Transverse colon (tissue), 4 donors: ENCODE results near the gene KMT2C. TPM values are rescaled to one million over a fixed set of nuclear protein-coding genes. Genes with fewer than 3 reads are reported as not detected.

Source experiments
- DNase-seq: peaks from one replicate; pipeline ENCODE4 v3.0.0-alpha.2; 2019
- H3K27ac ChIP-seq, 4 donors: fragments of 200-600 bp; sonication (generic); 2 replicates each; pipeline ENCODE4 v1.5.1; 2016 to 2018; ENCODE audit warnings: inconsistent platforms in 4 of 4
- H3K27me3 ChIP-seq: fragments of 200-600 bp; sonication (generic); 2 replicates; pipeline ENCODE4 v1.5.1; 2017; ENCODE audit warnings: inconsistent platforms
- H3K36me3 ChIP-seq, 4 donors: fragments of 200-600 bp; sonication (generic); 2 replicates each; pipeline ENCODE4 v1.5.1; 2017 to 2019; ENCODE audit warnings: inconsistent platforms in 4 of 4
- H3K4me1 ChIP-seq, 4 donors: fragments of 200-600 bp; sonication (generic); 2 replicates each; pipeline ENCODE4 v1.5.1; 2017 to 2020; ENCODE audit warnings: inconsistent platforms in 4 of 4
- H3K4me3 ChIP-seq, 4 donors: fragments of 200-600 bp; sonication (generic); 1 replicate in 1 of 4; 2 replicates in 3 of 4; pipeline versions ENCODE4 v1.5.1 to v1.6.1; 2017 to 2019; ENCODE audit warnings: inconsistent platforms in 4 of 4
- H3K9me3 ChIP-seq, 2 donors: fragments of 200-600 bp; sonication (generic); 2 replicates each; pipeline ENCODE4 v1.5.1; 2017 to 2019; ENCODE audit warnings: inconsistent platforms in 2 of 2
- EP300 ChIP-seq: sonication (generic); formaldehyde crosslinking; IDR thresholded peaks from one replicate; pipeline ENCODE4 v1.6.1; 2017; ENCODE audit warnings: antibody characterized with exemption, low read depth
- POLR2A ChIP-seq: fragments of 450-650 bp; IDR thresholded peaks from one replicate; pipeline ENCODE4 v1.6.1; 2016; ENCODE audit warnings: antibody characterized with exemption, mild to moderate bottlenecking, moderate library complexity
- POLR2AphosphoS5 ChIP-seq, 3 donors: sonication (generic); formaldehyde crosslinking; IDR thresholded peaks; one replicate each; pipeline ENCODE4 v1.6.1; 2016; ENCODE audit warnings: antibody characterized with exemption in 3 of 3
- WGBS, 2 donors: methylation state at CpG; one replicate each; pipeline ENCODE4 v1.1.5; 2018; ENCODE audit warnings: low coverage in 1 of 2; 5-methylcytosine and 5-hydroxymethylcytosine counted together
- in situ Hi-C, 4 donors: fragments of 200-750 bp; cut with MboI; loops; one replicate each; pipeline versions ENCODE4 v1.15.0 to v1.15.1; 2017; ENCODE audit warnings: low sequenced_read_pairs in 3 of 4, low pct_ligation_motif_present in 1 of 4, low pct_unique_long_range_greater_than_20kb in 1 of 4
- intact Hi-C: fragments of 100-400 bp; cut with DNase I; formaldehyde crosslinking; loops from one replicate; pipeline ENCODE4 v1.15.1; 2023; ENCODE audit warnings: low total_unique reads
- total RNA-seq, 4 donors: library from RNA; depleted of rRNA; stranded (reverse); fragments of >200 nt; gene quantifications; one replicate each; pipeline ENCODE4 v1.1.0, GENCODE V29; 2016
- TF ChIP-seq, protein P1 (sequence below), 5 experiments: fragments of 200-600 bp in 3 of 5; fragments of 450-650 bp in 2 of 5; sonication (generic) in 3 of 5; IDR thresholded peaks; 1 replicate in 2 of 5; 2 replicates in 3 of 5; pipeline ENCODE4 v1.5.1; 2016 to 2017; ENCODE audit warnings: antibody characterized with exemption in 5 of 5, inconsistent platforms in 3 of 5, mild to moderate bottlenecking in 2 of 5, moderate library complexity in 1 of 5

The KMT2C gene
- total RNA-seq, 4 donors from 2014 or later = 72.6 to 99.5 (median 83.8) TPM

GRCh38 chr7:152120776-152121175 lies 315.0 kb downstream of the KMT2C start:
- intact Hi-C loops = no loop called here
- in situ Hi-C loops = no loop called here
- H3K9me3 ChIP-seq = peaks cover 0 to 6% of the 10 kb centered on the region in 2 donors
- no peak overlapping the region for H3K4me3 ChIP-seq
- no peaks in the 10 kb centered on the region for H3K4me1 ChIP-seq
- no peak overlapping the region for H3K27ac ChIP-seq
- no peaks in the 10 kb centered on the region for H3K27me3 ChIP-seq
- 97 to 100% methylated on average over 3 to 7 of the region's 7 CpGs for WGBS, 2 donors
- TF ChIP-seq POLR2AphosphoS5 (IDR thresholded peaks at IDR 0.05) (no peak), POLR2A (no peak), EP300 (no peak)
- TF ChIP-seq, protein P1, sequence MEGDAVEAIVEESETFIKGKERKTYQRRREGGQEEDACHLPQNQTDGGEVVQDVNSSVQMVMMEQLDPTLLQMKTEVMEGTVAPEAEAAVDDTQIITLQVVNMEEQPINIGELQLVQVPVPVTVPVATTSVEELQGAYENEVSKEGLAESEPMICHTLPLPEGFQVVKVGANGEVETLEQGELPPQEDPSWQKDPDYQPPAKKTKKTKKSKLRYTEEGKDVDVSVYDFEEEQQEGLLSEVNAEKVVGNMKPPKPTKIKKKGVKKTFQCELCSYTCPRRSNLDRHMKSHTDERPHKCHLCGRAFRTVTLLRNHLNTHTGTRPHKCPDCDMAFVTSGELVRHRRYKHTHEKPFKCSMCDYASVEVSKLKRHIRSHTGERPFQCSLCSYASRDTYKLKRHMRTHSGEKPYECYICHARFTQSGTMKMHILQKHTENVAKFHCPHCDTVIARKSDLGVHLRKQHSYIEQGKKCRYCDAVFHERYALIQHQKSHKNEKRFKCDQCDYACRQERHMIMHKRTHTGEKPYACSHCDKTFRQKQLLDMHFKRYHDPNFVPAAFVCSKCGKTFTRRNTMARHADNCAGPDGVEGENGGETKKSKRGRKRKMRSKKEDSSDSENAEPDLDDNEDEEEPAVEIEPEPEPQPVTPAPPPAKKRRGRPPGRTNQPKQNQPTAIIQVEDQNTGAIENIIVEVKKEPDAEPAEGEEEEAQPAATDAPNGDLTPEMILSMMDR (IDR thresholded peaks at IDR 0.05) = no peak
- DNase-seq = no peak
- H3K36me3 ChIP-seq = peaks cover 0 to 68% (median 32%) of the 10 kb centered on the region in 4 donors

- TF ChIP-seq POLR2AphosphoS5 (IDR thresholded peaks at IDR 0.05) (no peak), EP300 (no peak), POLR2A (no peak)
- TF ChIP-seq, protein P1 (IDR thresholded peaks at IDR 0.05) = no peak
- DNase-seq = no peak
- WGBS, 2 donors = 97% methylated on average over 6 of the region's 6 CpGs; no CpG with 5 or more reads in 1 of the 2 donors
- Histone ChIP-seq H3K4me1 (no peaks in the 10 kb centered on the region), H3K4me3 (no peak overlapping the region), H3K36me3 (peaks cover 0 to 68% (median 31%) of the 10 kb centered on the region in 4 donors), H3K9me3 (peaks cover 0 to 6% of the 10 kb centered on the region in 2 donors), H3K27ac (no peak overlapping the region), H3K27me3 (no peaks in the 10 kb centered on the region)
- in situ Hi-C loops = no loop called here
- intact Hi-C loops = no loop called here
Measured at GRCh38 chr7:152120210-152120609, 315.6 kb downstream of the KMT2C start.

GRCh38 chr7:152117356-152117755 lies 318.4 kb downstream of the KMT2C start:
- Histone ChIP-seq H3K9me3 (no peaks in the 10 kb centered on the region), H3K4me1 (no peaks in the 10 kb centered on the region), H3K27me3 (no peaks in the 10 kb centered on the region), H3K36me3 (peaks cover 0 to 52% (median 26%) of the 10 kb centered on the region in 4 donors), H3K4me3 (no peak overlapping the region), H3K27ac (no peak overlapping the region)
- WGBS, 2 donors = 93% methylated on average over 2 to 7 of the region's 8 CpGs
- intact Hi-C loops = no loop called here
- DNase-seq = no peak
- TF ChIP-seq POLR2AphosphoS5 (IDR thresholded peaks at IDR 0.05) (no peak), POLR2A (no peak), EP300 (no peak)
- TF ChIP-seq, protein P1 (IDR thresholded peaks at IDR 0.05) = no peak
- in situ Hi-C loops = no loop called here

- H3K4me3 ChIP-seq = no peak overlapping the region
- no peaks in the 10 kb centered on the region for H3K4me1 ChIP-seq
- WGBS, 2 donors = 85% methylated on average over 9 of the region's 9 CpGs
- no peak for DNase-seq
- no peaks in the 10 kb centered on the region for H3K27me3 ChIP-seq
- H3K36me3 ChIP-seq = peaks cover 0 to 34% (median 16%) of the 10 kb centered on the region in 4 donors
- no peaks in the 10 kb centered on the region for H3K9me3 ChIP-seq
- TF ChIP-seq POLR2A (no peak), EP300 (no peak), POLR2AphosphoS5 (IDR thresholded peaks at IDR 0.05) (no peak)
- TF ChIP-seq, protein P1 (IDR thresholded peaks at IDR 0.05) = no peak
- H3K27ac ChIP-seq = no peak overlapping the region
- intact Hi-C loops (no loop called here), in situ Hi-C loops (no loop called here)
Measured at GRCh38 chr7:152115021-152115718, 320.6 kb downstream of the KMT2C start.
